Natural killer cell treated with Interleukin-12 subunit alpha and Interleukin-12 subunit beta and Interleukin-15 and Interleukin-18, amount 100 ng/mL, for 72 hours (primary cell): Measurements from ENCODE around the gene CLCN5. TPM values are rescaled to one million over a fixed set of nuclear protein-coding genes. Genes with fewer than 3 reads are reported as not detected.
"Not testable (repeated sequence)": the region's sequence is repeated elsewhere in the genome, so short reads cannot be mapped to it uniquely, and the experiment has no call there.

ENCODE experiments used
- ATAC-seq, 2 donors: fragments of 150-1000 bp; cut with Tn5 transposase in 1 of 2; sonication (Bioruptor Pico), chemical (Tn5 transposase) in 1 of 2; 2 replicates each; pipeline ENCODE4 v1.10.0; 2021
- DNase-seq: peaks from one replicate; pipeline ENCODE4 v3.0.0; 2022; ENCODE audit warnings: low spot score
- H3K27ac Mint-ChIP-seq, 2 donors: 1 replicate in 1 of 2; 2 replicates in 1 of 2; pipeline ENCODE4 v1.8.0; 2022; ENCODE audit warnings: mixed read lengths in 2 of 2, mild to moderate bottlenecking in 1 of 2, moderate library complexity in 1 of 2
- H3K27me3 Mint-ChIP-seq, 2 donors: 1 replicate in 1 of 2; 2 replicates in 1 of 2; pipeline ENCODE4 v1.8.0; 2022; ENCODE audit warnings: mixed read lengths in 2 of 2
- H3K36me3 Mint-ChIP-seq: one replicate; pipeline ENCODE4 v1.8.0; 2022; ENCODE audit warnings: mixed read lengths
- H3K4me1 Mint-ChIP-seq, 2 donors: 1 replicate in 1 of 2; 2 replicates in 1 of 2; pipeline ENCODE4 v1.8.0; 2022; ENCODE audit warnings: low read depth in 2 of 2, mixed read lengths in 2 of 2, mild to moderate bottlenecking in 1 of 2
- H3K4me3 Mint-ChIP-seq: one replicate; pipeline ENCODE4 v1.8.0; 2022; ENCODE audit warnings: mixed read lengths
- H3K9me3 Mint-ChIP-seq: 2 replicates; pipeline ENCODE4 v1.8.0; 2022; ENCODE audit warnings: mixed read lengths
- total RNA-seq, 2 donors: library from RNA; stranded (reverse); gene quantifications; one replicate each; pipeline ENCODE4 v1.2.3, GENCODE V29; 2022

CLCN5 gene
- total RNA-seq, 2 donors from 2014 or later = 3.8 to 6.2 TPM

DNA sequence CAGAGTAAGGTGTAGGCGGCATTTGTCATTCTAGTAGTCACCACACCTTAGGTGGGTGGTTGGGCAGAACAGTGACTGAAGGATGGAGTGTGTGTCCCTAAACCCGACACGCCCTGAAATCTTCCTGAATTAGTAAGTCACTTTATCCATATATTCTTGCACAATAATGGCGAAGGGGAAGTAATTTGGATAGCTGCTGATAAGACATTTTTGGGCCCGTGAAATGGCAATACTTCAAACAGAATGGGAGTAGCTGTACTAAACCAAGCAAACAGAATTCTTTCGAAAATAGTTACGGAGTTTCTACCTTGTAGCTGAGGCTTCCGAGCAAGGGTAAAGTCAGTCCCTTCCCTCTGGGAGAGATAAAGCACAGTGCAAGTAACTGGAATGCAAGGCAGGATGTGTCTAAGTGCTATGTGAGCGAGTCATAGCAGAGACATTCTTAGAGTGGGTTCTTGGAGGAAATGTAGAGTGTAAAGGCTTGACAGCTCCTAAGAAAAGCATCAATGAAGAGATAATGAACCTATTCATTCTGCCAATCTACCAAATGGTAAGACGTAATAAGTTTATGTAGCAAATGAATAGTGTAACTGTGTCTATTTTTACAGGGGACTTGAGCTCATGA, 72.8 kb downstream of the CLCN5 start:
- H3K27me3 Mint-ChIP-seq = peaks cover 0 to 21% of the 10 kb centered on the region in 2 donors
- ATAC-seq (no peak), DNase-seq (no peak)
- H3K4me3 Mint-ChIP-seq = no peak overlapping the region
- H3K36me3 Mint-ChIP-seq = no peaks in the 10 kb centered on the region
- H3K4me1 Mint-ChIP-seq = no peaks in the 10 kb centered on the region
- H3K27ac Mint-ChIP-seq = no peak overlapping the region
- H3K9me3 Mint-ChIP-seq = no peaks in the 10 kb centered on the region

DNA sequence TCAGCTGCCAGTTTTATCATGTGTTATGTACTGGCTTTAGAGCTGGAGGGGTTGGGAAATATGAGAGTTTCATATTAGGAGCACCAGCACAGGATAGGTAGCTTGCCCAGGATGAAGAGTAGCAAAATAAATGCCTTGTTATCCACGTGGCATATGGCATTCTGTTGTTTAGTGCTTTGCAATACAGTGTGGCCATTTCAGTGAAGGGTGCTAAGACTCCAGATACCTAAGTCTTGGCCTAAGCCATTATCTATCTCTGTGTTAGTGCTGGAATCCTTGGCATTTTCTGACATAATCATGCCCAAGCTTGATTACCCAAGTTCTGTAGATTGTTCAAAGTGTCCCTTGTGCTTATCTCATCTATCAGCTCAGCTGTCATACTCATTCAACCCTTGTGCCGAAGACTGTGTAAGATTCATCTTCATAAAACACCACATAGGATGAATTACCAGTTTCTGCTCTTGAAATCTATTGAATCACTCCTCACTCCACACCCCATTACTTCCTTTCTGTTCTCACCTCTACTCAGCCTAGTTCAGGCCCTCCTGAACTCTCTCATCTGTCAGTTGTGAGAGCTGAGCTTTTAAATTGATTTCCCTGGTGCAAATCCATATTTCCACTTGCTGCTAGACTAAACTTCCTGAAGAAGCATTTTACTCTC, 73.5 kb downstream of the CLCN5 start:
- no peaks in the 10 kb centered on the region for H3K9me3 Mint-ChIP-seq
- H3K36me3 Mint-ChIP-seq = no peaks in the 10 kb centered on the region
- ATAC-seq = peak in 1 of 2 donors; percentile 20
- no peak for DNase-seq
- peaks cover 0 to 24% of the 10 kb centered on the region in 2 donors for H3K27me3 Mint-ChIP-seq
- no peak overlapping the region for H3K4me3 Mint-ChIP-seq
- H3K4me1 Mint-ChIP-seq = no peaks in the 10 kb centered on the region
- H3K27ac Mint-ChIP-seq = no peak overlapping the region

DNA sequence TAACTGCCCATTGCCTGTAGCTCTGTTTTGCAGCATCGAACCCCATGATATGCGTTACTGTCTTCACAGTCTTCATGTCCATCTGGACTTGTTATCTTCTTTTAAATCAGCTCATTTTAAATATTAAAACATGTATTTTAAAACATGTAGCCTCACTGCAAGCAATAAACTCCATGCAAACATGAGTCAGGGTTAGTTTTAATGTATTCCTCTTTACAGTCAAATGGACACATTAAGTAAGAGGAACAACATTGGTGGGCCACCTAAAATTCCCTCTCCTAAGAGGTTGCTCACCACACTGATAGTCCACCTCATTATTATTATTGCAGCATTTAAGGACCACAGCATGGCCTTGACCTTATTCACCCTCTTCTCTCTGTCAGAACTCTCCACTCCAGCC, 74.1 kb downstream of the CLCN5 start:
- Mint-ChIP-seq H3K4me1 (no peaks in the 10 kb centered on the region), H3K27me3 (peaks cover 0 to 24% of the 10 kb centered on the region in 2 donors), H3K4me3 (no peak overlapping the region), H3K9me3 (no peaks in the 10 kb centered on the region), H3K36me3 (no peaks in the 10 kb centered on the region), H3K27ac (no peak overlapping the region)
- ATAC-seq = no peak
- DNase-seq = no peak

DNA sequence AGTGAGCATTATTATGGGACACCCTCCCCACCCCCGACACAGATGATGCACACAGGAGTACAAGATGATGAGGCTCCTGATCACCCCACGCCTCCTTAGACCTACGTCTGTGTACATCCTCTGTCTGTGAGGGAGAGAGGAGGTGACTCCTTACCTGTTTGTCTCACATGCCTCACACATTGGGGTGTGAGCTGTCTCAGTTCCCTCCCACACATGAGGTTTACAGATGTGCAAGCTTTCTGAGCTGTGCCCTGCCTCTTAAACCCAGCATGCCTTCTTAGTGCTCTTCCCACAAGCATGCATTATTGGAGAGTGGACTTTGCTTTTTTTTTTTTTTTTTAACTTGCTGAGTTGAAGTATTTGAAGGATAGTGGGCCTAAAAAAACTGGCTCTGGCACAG, 76.7 kb downstream of the CLCN5 start:
- no peak overlapping the region for H3K27ac Mint-ChIP-seq
- DNase-seq = no peak
- no peaks in the 10 kb centered on the region for H3K36me3 Mint-ChIP-seq
- no peaks in the 10 kb centered on the region for H3K9me3 Mint-ChIP-seq
- no peak overlapping the region for H3K4me3 Mint-ChIP-seq
- peaks cover 0 to 17% of the 10 kb centered on the region in 2 donors for H3K27me3 Mint-ChIP-seq
- no peak for ATAC-seq
- no peaks in the 10 kb centered on the region for H3K4me1 Mint-ChIP-seq

DNA sequence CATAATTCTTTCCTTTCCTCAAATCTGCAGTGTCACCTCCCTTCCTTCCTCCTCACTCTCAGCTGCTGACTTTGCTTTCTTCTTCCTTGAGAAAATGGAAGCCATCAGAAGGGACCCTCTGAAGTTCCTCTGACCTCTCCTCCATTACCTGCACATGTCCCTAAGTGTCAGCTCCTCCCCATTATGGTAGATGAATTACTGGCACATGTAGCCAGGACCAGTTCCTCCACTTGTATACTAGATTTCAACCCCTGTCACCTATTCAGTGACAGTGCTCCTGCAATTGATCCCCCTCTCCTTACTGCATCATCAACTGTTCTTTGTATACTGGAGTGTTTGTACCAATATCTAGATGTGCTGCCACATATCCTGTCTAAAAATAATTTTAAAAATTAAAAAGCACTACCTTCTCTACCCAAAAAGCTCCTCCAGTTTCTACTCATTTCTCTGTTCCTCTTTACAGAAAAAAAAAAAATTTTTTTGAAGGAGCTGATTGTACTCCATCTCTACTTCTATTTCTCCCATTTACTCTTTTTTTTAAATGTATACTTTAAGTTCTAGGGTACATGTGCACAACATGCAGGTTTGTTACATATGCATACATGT, 78.6 kb downstream of the CLCN5 start:
- DNase-seq = no peak
- H3K4me3 Mint-ChIP-seq = no peak overlapping the region
- H3K4me1 Mint-ChIP-seq = no peaks in the 10 kb centered on the region
- no peaks in the 10 kb centered on the region for H3K9me3 Mint-ChIP-seq
- peaks cover 0 to 13% of the 10 kb centered on the region in 2 donors for H3K27me3 Mint-ChIP-seq
- H3K27ac Mint-ChIP-seq = no peak overlapping the region
- no peaks in the 10 kb centered on the region for H3K36me3 Mint-ChIP-seq
- ATAC-seq = no peak

DNA sequence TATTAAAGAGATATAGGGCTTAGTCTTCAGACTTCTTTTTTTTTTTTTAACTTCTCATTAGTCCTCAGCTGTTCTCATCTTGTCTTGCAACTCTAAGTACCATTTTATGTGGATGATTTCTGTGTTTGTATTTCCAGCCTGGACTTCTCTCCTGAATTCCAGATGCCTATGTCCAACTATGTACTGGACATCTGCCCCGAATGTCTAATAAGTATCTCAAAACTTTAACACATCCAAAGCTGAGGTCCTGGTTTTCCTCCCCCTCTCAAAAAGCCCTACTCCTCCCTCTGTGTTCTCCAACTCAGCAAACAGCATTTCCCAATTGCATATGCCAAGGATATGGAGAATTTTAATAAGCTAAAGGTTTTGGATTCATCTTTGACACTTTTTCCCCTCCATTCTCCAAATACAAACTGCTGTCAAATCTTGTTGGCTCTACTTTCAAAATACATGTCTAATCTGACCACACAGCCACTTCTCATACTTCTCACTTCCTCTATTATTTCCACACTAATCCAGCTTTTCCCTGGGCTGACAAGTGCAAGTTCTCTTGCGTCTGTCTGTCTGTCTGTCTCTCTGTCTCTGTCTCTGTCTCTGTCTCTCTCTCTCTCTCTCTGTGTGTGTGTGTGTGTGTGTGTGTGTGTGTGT, 79.8 kb downstream of the CLCN5 start:
- Mint-ChIP-seq H3K4me3 (no peak overlapping the region), H3K9me3 (no peaks in the 10 kb centered on the region), H3K27ac (no peak overlapping the region), H3K4me1 (no peaks in the 10 kb centered on the region), H3K36me3 (no peaks in the 10 kb centered on the region), H3K27me3 (peaks cover 0 to 9% of the 10 kb centered on the region in 2 donors)
- ATAC-seq (no peak), DNase-seq (no peak)

DNA sequence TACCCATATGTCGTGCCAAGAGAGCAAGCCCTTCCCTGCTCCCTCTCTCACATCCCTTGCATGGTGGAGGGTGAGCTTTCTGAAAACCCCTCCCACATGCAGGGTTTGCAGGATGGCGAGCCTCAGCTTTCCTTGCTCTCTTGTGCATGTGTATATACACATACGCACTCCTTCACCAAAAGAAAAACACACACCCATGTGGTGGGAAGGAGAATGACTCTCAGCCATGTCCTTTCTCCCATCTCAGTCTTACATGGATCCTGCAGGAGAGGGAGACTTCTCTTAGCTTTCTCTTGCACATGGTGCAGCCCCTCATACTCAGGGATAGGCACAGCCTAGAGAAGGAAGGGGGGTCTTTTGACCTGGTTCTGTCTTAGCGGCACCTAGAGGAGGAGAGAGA, 81.1 kb downstream of the CLCN5 start:
- no peaks in the 10 kb centered on the region for H3K36me3 Mint-ChIP-seq
- no peak overlapping the region for H3K27ac Mint-ChIP-seq
- ATAC-seq = no peak
- H3K4me3 Mint-ChIP-seq = no peak overlapping the region
- no peak for DNase-seq
- no peaks in the 10 kb centered on the region for H3K9me3 Mint-ChIP-seq
- H3K27me3 Mint-ChIP-seq = peaks cover 0 to 9% of the 10 kb centered on the region in 2 donors
- no peaks in the 10 kb centered on the region for H3K4me1 Mint-ChIP-seq

DNA sequence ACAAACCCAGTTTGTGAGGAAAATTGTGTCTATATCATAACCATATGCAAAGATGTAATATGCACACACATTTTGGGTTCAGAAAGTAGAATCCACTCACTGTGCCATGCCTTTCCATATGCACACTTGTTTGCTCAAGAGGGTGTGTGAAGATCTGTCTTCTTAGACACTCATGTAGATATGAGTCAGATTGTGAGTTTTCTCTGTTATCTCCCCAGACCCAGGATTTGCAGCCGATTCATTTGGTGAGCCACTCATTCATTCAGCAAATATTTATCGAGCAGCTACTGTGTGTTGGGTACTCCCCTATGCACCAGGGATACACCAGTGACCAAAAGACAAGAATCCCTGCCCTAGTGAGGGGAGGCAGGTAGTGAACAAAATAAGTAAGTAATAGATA, 81.5 kb downstream of the CLCN5 start:
- ATAC-seq = no peak
- no peaks in the 10 kb centered on the region for H3K36me3 Mint-ChIP-seq
- no peak overlapping the region for H3K4me3 Mint-ChIP-seq
- H3K27ac Mint-ChIP-seq = no peak overlapping the region
- DNase-seq = no peak
- H3K4me1 Mint-ChIP-seq = no peaks in the 10 kb centered on the region
- H3K9me3 Mint-ChIP-seq = no peaks in the 10 kb centered on the region
- peaks cover 0 to 9% of the 10 kb centered on the region in 2 donors for H3K27me3 Mint-ChIP-seq

DNA sequence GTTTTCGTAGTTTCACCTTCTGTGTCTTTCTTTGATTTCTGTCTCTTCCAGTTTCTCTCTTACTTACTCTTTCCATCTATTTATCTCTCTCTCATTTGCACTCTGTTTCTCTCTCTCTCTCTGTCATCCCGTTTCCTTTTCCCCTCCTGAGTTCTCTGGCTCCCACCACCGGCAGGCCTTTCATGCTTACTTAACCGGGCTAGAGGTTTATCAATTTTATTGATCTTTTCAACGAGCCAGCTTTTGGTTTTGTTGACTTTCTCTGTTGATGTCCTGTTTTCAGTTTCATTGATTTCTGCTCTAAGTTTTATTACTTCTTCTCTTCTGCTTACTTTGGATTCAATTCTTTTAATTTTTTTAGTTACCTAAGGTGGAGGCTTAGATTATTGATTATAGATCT, 103.2 kb downstream of the CLCN5 start:
- H3K27me3 Mint-ChIP-seq, H3K9me3 Mint-ChIP-seq, DNase-seq, H3K4me1 Mint-ChIP-seq, H3K27ac Mint-ChIP-seq, ATAC-seq, H3K4me3 Mint-ChIP-seq: not testable (repeated sequence)
- H3K36me3 Mint-ChIP-seq = peaks cover 12% of the 10 kb centered on the region

DNA sequence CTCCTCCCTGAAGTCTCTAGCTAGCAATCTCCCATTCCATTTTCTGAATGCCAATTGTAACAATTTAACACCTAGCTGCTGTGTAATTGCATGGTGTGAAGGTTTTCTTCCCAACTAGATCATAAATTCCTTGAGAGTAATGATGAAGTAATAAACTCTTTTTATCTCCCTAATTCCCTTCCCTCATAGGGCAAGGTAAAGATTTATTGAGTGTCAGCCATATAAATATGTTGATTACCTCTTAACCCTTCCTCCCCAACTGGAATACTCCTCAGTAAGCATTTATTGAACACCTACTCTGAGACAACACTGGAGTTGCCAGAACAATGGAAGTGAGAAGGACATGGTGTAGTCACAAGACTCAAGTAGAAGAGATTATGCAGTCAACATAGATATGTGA, 112.7 kb downstream of the CLCN5 start:
- H3K4me3 Mint-ChIP-seq = no peak overlapping the region
- no peaks in the 10 kb centered on the region for H3K4me1 Mint-ChIP-seq
- DNase-seq = no peak
- peaks cover 0 to 9% of the 10 kb centered on the region in 2 donors for H3K27me3 Mint-ChIP-seq
- H3K9me3 Mint-ChIP-seq = no peaks in the 10 kb centered on the region
- H3K36me3 Mint-ChIP-seq = no peaks in the 10 kb centered on the region
- no peak overlapping the region for H3K27ac Mint-ChIP-seq
- no peak for ATAC-seq

DNA sequence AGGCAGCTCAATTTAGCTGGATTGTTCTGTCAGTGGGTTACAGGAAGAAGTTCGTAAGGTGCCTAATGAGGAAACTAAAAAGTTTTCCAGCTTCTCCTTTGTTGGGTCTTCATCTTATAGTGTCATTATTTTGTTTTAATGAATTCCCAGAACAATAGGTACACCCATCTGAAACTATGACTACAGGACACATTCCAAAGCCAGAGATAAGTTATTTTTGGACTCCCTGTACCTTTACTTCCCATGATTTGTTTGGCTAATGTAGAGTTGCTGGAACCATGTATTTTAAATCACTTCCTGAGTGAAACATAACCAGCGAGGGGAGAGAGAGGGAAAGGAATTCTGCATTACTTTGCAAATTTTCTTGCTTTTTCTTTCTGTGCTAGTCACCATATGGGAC, 114.0 kb downstream of the CLCN5 start:
- no peak for DNase-seq
- H3K27me3 Mint-ChIP-seq = peaks cover 0 to 9% of the 10 kb centered on the region in 2 donors
- H3K9me3 Mint-ChIP-seq = no peaks in the 10 kb centered on the region
- H3K4me3 Mint-ChIP-seq = no peak overlapping the region
- ATAC-seq = no peak
- no peak overlapping the region for H3K27ac Mint-ChIP-seq
- no peaks in the 10 kb centered on the region for H3K36me3 Mint-ChIP-seq
- H3K4me1 Mint-ChIP-seq = no peaks in the 10 kb centered on the region

DNA sequence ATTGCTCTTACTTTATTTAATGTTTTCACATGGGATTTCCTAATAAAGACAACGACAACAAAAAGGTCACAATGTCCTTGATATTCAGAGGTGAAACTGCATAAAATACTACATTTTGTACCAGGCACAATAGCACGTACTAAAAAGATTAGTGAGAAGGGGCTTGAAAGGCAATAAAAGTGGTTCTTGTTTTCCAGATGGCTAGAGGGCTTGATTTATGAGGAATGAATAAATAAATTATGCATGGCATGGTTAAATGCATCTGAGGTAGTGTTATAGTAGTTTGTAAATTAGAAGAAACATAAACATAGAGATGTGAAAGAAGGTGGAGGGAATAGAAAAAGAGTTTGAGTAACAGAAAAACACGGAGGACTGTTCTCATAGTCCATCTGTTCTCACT, 123.4 kb downstream of the CLCN5 start:
- no peak overlapping the region for H3K4me3 Mint-ChIP-seq

DNA sequence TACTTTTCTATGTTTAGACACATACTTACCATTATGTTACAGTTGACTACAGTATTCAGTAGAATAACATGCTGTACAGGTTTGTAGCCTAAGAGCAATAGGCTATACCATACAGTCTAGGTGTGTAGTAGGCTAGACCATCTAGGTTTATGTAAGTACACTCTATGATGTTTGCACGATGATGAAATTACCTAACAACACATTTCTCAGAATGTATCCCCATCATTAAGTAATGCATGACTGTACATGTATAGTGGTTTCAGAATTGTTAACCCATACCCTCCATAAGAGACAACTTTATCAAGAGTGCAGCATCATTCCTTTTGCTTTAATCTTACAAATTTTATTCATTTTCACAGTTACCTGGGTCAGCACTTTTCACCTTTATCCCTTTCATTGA, 126.8 kb downstream of the CLCN5 start:
- Mint-ChIP-seq H3K27me3 (peaks cover 0 to 6% of the 10 kb centered on the region in 2 donors), H3K9me3 (no peaks in the 10 kb centered on the region), H3K27ac (no peak overlapping the region), H3K4me3 (no peak overlapping the region), H3K36me3 (no peaks in the 10 kb centered on the region), H3K4me1 (no peaks in the 10 kb centered on the region)
- no peak for DNase-seq
- peak in 1 of 2 donors; percentile 43 for ATAC-seq

More for the DNA sequence above, 123.4 kb downstream of the CLCN5 start:
- ATAC-seq (no peak), DNase-seq (no peak)
- Mint-ChIP-seq H3K4me1 (no peaks in the 10 kb centered on the region), H3K36me3 (no peaks in the 10 kb centered on the region), H3K27me3 (no peaks in the 10 kb centered on the region), H3K9me3 (no peaks in the 10 kb centered on the region), H3K27ac (no peak overlapping the region)

DNA sequence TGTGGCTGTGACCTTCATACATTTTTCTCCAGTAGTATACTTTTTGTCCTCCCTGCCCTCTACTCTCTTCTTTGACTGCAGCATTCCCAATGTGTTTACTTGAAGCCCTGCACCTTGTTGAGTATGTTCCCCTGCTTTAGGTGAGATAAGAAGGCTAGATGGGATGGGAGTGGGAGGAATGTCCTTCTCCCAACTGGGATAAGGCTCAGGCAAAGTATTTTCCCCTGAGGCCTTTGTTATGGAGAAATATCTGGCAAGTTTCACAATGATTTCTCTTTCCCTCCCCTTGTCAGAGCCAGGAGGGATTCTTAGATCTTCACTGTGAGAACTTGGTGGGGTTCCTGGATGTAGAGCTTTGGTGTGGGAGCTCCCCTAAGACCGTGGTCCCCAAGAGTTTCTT, 131.8 kb downstream of the CLCN5 start:
- Mint-ChIP-seq H3K36me3 (no peaks in the 10 kb centered on the region), H3K4me1 (no peaks in the 10 kb centered on the region), H3K27ac (no peak overlapping the region), H3K4me3 (no peak overlapping the region), H3K27me3 (peaks cover 0 to 8% of the 10 kb centered on the region in 2 donors), H3K9me3 (no peaks in the 10 kb centered on the region)
- ATAC-seq (no peak), DNase-seq (no peak)
